Measurements from ENCODE around the gene BRF1. TPM values are rescaled to one million over a fixed set of nuclear protein-coding genes. Genes with fewer than 3 reads are reported as not detected.

The BRF1 gene
- total RNA-seq, 1 donor = 28.8 TPM

DNA sequence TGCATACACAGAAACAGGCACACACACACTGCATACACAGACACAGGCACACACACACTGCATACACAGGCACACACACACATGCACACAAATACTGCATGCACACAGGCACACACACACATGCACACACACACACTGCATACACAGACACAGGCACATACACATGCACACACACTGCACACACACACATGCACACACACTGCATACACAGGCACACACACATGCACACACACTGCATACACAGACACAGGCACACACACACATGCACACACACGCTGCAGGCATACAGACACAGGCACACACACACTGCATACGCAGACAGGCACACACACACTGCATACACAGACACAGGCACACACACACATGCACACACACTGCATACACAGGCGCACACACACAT, 85.2 kb downstream of the BRF1 start:
- no peak overlapping the region for H3K4me3 ChIP-seq (ENCODE audit: low read depth, low read length)
- TF ChIP-seq, protein P1, sequence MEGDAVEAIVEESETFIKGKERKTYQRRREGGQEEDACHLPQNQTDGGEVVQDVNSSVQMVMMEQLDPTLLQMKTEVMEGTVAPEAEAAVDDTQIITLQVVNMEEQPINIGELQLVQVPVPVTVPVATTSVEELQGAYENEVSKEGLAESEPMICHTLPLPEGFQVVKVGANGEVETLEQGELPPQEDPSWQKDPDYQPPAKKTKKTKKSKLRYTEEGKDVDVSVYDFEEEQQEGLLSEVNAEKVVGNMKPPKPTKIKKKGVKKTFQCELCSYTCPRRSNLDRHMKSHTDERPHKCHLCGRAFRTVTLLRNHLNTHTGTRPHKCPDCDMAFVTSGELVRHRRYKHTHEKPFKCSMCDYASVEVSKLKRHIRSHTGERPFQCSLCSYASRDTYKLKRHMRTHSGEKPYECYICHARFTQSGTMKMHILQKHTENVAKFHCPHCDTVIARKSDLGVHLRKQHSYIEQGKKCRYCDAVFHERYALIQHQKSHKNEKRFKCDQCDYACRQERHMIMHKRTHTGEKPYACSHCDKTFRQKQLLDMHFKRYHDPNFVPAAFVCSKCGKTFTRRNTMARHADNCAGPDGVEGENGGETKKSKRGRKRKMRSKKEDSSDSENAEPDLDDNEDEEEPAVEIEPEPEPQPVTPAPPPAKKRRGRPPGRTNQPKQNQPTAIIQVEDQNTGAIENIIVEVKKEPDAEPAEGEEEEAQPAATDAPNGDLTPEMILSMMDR (IDR thresholded peaks at IDR 0.05; ENCODE audit: insufficient read depth, low read length) = no peak
- DNase-seq (ENCODE audit: low read depth) = no peak

DNA sequence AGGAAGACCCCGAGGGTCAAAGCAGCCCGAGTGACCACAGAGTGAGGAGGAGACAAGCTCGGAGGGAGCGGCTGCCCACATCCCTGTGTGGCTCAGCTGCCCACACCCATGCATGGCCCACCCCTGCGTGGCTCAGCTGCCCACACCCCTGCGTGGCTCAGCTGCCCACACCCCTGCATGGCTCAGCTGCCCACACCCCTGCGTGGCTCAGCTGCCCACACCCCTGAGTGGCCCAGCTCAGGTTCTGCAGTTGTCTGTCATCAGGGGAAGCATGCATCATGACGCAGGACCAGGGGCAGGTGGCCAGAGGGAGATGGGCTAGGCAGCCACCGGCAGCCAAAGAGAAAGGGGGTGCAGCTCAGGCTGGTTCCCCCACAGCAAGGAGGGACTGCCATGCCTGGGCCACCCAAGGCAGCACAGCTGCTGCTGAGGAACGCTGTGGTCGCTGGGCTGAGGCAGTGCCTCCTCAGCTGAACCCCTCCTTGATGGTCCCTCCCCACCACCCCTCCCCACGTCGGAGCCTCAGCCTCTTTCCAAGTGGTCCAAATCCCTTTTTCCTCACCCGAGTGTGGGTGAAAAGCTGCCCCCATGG, 86.4 kb downstream of the BRF1 start:
- TF ChIP-seq, protein P1 (IDR thresholded peaks at IDR 0.05; ENCODE audit: insufficient read depth, low read length) = no peak
- DNase-seq (ENCODE audit: low read depth) = no peak
- no peak overlapping the region for H3K4me3 ChIP-seq (ENCODE audit: low read depth, low read length)

DNA sequence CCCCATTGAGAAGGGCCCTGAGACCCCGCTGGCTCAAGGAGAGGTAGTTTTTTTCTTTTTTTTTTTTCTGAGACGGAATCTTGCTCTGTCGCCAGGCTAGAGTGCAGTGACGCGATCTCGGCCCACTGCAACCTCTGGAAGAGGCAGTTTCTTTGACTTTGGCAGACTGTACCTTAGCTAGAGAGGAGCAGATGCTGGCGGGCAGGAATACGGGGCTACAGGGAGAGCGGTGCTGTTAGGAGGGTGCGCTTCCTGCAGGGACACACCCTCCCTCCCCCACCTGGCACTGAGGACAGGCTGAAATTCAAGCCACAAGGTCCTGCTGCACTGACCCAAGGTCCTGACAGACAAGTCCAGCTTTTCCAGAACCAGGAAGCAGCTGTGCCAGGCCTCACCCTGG, 87.4 kb downstream of the BRF1 start:
- no peak for DNase-seq (ENCODE audit: low read depth)
- TF ChIP-seq, protein P1 (IDR thresholded peaks at IDR 0.05; ENCODE audit: insufficient read depth, low read length) = no peak
- H3K4me3 ChIP-seq (ENCODE audit: low read depth, low read length) = no peak overlapping the region

DNA sequence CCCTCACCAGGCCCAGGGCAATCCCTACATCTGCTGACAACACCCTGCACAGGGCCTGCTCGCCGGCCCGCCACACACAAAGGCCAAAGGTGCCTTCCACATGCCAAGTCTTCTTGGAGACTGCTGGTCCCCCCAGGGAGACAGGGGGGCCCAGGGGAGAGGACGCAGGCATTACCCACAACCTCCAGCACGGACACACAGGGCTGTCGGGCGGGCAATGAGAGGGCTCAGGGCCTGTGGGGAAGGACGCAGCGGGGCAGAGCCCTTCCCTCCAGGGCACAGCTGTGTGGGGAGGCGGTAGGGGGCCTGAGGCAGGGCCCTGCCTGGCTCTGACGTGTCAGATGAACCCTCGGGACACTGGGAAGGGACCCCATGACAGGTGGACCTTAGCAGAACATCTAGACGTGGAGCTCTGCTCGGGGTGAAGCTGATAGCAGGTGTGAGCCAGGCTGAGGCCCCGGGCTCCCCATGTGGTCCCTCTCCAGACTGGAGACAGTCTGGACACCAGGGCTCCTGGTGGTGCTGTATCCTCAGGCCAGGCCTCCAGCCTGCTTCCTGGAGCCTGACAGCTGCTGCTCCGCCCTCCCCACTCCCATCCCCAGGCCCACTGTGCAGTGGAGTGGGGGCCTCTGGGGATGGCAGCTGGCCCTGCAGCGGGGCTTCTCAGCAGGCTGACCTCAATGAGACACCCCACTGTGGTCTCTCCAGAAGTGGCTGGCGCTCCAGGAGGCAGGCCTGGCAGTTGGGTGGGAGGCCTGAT, 88.1 kb downstream of the BRF1 start:
- TF ChIP-seq, protein P1 (IDR thresholded peaks at IDR 0.05; ENCODE audit: insufficient read depth, low read length) = no peak
- no peak for DNase-seq (ENCODE audit: low read depth)
- no peak overlapping the region for H3K4me3 ChIP-seq (ENCODE audit: low read depth, low read length)

DNA sequence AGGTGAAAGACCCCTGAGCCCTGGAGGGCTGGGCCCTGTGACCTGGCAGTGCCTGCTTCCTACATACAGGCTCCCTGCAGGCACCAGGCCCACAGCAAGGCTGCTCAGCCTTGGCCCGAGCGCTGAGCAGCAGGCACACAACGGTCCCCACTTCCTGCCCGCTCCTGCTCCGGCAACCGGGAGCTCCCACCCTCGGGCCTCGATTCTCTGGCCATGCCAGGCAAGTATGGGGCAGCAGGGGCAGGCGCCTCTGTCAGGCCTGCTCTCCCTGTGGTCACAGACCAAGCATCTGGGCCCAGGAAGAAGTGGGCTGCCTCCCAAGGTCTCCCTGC, 89.1 kb downstream of the BRF1 start:
- TF ChIP-seq, protein P1 (IDR thresholded peaks at IDR 0.05; ENCODE audit: insufficient read depth, low read length) = no peak
- no peak overlapping the region for H3K4me3 ChIP-seq (ENCODE audit: low read depth, low read length)
- no peak for DNase-seq (ENCODE audit: low read depth)

DNA sequence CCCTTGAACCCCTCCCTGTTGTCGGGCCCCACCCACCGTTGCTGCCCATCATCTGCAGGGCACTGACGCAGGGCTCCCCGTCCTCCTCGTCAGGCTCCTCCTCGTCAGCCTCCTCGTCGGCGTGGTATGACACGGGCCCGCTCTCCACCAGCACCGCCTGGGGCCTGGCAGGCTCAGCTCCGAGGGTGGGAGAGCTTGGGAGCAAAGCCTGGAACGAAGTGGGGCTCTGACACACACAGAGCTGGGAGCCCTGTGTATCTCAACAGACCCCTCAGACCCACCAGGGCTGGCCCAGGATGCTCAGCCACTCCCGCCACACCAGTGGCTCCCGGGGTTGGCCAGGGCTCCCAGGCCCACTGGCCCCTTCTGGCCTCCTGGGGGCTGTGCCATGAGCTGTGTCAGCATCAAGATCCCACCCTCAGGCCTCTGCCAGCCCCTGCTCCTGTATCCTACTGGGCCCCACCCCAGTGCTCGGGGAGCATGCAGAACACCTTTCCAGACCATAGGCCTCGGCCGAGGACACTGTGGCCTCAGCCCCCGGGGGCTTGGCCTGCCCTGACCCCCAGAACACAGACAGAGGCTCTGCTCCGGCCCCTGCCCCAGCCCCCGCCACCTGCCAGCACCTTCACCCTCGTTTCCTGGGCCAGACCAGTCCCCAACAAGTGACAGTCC, 89.6 kb downstream of the BRF1 start:
- no peak for DNase-seq (ENCODE audit: low read depth)
- no peak overlapping the region for H3K4me3 ChIP-seq (ENCODE audit: low read depth, low read length)
- TF ChIP-seq, protein P1 (IDR thresholded peaks at IDR 0.05; ENCODE audit: insufficient read depth, low read length) = no peak
